Measurements from ENCODE around the gene VEZF1.

The VEZF1 gene

DNA sequence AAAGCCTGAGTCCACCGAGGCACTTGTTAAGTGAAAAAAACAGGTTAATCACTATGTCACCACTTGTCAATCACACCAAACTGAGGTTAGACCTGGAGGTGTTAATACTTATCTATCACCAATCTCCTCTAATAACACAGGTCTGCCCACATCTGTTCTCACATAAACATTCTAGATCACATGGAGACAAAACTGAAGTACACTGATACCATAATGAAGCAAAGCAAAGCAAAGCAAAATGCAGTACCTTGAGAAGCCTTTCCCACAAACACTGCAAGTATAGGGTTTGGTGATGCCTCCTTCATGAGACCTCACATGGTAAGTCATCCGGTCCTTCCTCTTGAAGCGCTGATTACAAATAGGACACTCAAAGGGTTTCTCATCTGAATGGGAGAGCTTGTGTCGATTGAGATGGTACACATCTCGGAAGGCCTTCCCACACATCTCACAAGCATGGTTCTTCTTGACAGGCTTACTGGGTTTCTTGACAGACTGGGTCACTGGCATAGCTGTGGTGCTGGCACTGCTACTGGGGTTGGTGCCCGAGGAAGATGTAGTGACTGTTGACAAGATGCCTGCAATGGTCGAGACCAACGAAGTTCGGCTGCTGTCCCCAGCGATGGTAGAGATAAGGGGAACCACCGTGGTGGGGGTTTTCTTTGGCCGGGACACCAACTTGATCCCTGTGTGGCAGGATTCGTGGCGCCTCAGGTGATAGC lies 5.4 kb downstream of the VEZF1 start:
- Histone ChIP-seq H3K27ac (ENCODE audit: low read depth, low read length) (no peak overlapping the region), H3K79me2 (ENCODE audit: insufficient read depth, low read length) (peaks cover 51% of the 10 kb centered on the region), H3K4me3 (ENCODE audit: insufficient read depth, low read length, poor library complexity, severe bottlenecking) (no peak overlapping the region), H2AFZ (ENCODE audit: low read depth, low read length, severe bottlenecking) (no peak overlapping the region), H3K9me3 (ENCODE audit: insufficient read depth, low read length) (no peaks in the 10 kb centered on the region), H3K27me3 (ENCODE audit: low read length) (no peaks in the 10 kb centered on the region), H4K20me1 (ENCODE audit: low read depth, low read length) (peaks cover 33% of the 10 kb centered on the region), H3K36me3 (ENCODE audit: low read length) (peaks cover 19% of the 10 kb centered on the region), H3K4me2 (ENCODE audit: low read depth, low read length, poor library complexity, severe bottlenecking) (no peak overlapping the region), H3F3A (ENCODE audit: insufficient read depth) (no peaks in the 10 kb centered on the region), H3K9me2 (replicated peaks; ENCODE audit: insufficient read depth, low read length) (no peaks in the 10 kb centered on the region), H3K9ac (ENCODE audit: low read length) (no peak overlapping the region)
- no peak for TF ChIP-seq EZH2phosphoT487 (conservative IDR thresholded peaks at IDR 0.05; ENCODE audit: low read length)
- TF ChIP-seq, protein P1, sequence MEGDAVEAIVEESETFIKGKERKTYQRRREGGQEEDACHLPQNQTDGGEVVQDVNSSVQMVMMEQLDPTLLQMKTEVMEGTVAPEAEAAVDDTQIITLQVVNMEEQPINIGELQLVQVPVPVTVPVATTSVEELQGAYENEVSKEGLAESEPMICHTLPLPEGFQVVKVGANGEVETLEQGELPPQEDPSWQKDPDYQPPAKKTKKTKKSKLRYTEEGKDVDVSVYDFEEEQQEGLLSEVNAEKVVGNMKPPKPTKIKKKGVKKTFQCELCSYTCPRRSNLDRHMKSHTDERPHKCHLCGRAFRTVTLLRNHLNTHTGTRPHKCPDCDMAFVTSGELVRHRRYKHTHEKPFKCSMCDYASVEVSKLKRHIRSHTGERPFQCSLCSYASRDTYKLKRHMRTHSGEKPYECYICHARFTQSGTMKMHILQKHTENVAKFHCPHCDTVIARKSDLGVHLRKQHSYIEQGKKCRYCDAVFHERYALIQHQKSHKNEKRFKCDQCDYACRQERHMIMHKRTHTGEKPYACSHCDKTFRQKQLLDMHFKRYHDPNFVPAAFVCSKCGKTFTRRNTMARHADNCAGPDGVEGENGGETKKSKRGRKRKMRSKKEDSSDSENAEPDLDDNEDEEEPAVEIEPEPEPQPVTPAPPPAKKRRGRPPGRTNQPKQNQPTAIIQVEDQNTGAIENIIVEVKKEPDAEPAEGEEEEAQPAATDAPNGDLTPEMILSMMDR (IDR thresholded peaks at IDR 0.05; ENCODE audit: insufficient read depth, low read length, poor library complexity, severe bottlenecking): no peak

DNA sequence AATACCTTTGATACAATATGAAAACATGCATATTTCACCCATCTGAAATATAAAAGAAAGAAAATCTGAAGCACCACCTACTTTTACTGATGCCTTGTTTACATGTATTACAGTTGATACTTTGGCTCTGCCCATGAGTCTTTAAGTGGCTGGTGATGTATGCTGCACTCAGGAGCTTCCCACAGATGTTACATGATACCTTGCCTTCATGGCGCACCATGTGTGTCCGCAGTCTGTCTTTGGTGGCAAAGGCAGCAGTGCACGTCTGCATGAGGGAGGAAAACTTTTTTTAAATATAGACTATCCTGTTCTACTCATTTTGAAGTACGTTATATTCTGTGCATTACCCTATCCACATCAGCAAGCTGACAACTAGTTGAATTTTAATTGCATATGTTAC lies 7.5 kb downstream of the VEZF1 start:
- Histone ChIP-seq H3K79me2 (ENCODE audit: insufficient read depth, low read length) (peaks cover 33% of the 10 kb centered on the region), H2AFZ (ENCODE audit: low read depth, low read length, severe bottlenecking) (no peak overlapping the region), H3K27me3 (ENCODE audit: low read length) (no peaks in the 10 kb centered on the region), H3K4me2 (ENCODE audit: low read depth, low read length, poor library complexity, severe bottlenecking) (no peak overlapping the region), H3K4me3 (ENCODE audit: insufficient read depth, low read length, poor library complexity, severe bottlenecking) (no peak overlapping the region), H3K9me3 (ENCODE audit: insufficient read depth, low read length) (no peaks in the 10 kb centered on the region), H4K20me1 (ENCODE audit: low read depth, low read length) (peaks cover 16% of the 10 kb centered on the region), H3F3A (ENCODE audit: insufficient read depth) (no peaks in the 10 kb centered on the region), H3K9me2 (replicated peaks; ENCODE audit: insufficient read depth, low read length) (no peaks in the 10 kb centered on the region), H3K36me3 (ENCODE audit: low read length) (peaks cover 29% of the 10 kb centered on the region), H3K9ac (ENCODE audit: low read length) (no peak overlapping the region), H3K27ac (ENCODE audit: low read depth, low read length) (no peak overlapping the region)
- no peak for TF ChIP-seq EZH2phosphoT487 (conservative IDR thresholded peaks at IDR 0.05; ENCODE audit: low read length)
- TF ChIP-seq, protein P1 (IDR thresholded peaks at IDR 0.05; ENCODE audit: insufficient read depth, low read length, poor library complexity, severe bottlenecking): no peak

DNA sequence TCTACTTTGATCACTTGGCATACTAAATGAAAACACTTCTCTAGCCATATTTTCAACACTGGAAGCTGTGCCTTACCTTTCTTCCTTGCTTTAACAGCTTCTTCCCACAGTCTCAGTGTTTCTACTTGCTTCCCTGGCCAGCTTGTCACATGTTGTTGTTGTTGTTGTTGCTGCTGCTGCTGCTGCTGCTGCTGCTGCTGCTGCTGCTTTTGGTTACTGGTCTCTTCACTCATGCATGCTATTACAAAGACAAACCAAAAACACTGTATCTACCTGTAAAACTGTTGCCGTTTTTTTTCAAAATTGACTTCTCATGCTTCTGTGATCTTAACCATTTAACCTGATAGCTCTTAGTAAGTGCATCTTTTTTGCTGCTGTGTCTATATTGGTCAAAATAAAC lies 9.0 kb downstream of the VEZF1 start:
- Histone ChIP-seq H4K20me1 (ENCODE audit: low read depth, low read length) (peaks cover 8% of the 10 kb centered on the region; the same call in 1 of the 2 replicates), H3K4me2 (ENCODE audit: low read depth, low read length, poor library complexity, severe bottlenecking) (no peak overlapping the region), H3F3A (ENCODE audit: insufficient read depth) (no peaks in the 10 kb centered on the region), H3K27ac (ENCODE audit: low read depth, low read length) (no peak overlapping the region), H3K9me3 (ENCODE audit: insufficient read depth, low read length) (no peaks in the 10 kb centered on the region), H3K4me3 (ENCODE audit: insufficient read depth, low read length, poor library complexity, severe bottlenecking) (no peak overlapping the region), H3K27me3 (ENCODE audit: low read length) (no peaks in the 10 kb centered on the region), H3K9me2 (replicated peaks; ENCODE audit: insufficient read depth, low read length) (no peaks in the 10 kb centered on the region), H3K36me3 (ENCODE audit: low read length) (peaks cover 36% of the 10 kb centered on the region), H3K79me2 (ENCODE audit: insufficient read depth, low read length) (peaks cover 19% of the 10 kb centered on the region), H2AFZ (ENCODE audit: low read depth, low read length, severe bottlenecking) (no peak overlapping the region), H3K9ac (ENCODE audit: low read length) (no peak overlapping the region)
- TF ChIP-seq EZH2phosphoT487 (conservative IDR thresholded peaks at IDR 0.05; ENCODE audit: low read length): no peak
- TF ChIP-seq, protein P1 (IDR thresholded peaks at IDR 0.05; ENCODE audit: insufficient read depth, low read length, poor library complexity, severe bottlenecking): no peak
